NCI-H1417 (cell line): ENCODE data around the gene MRGPRE.

ENCODE experiments used
- DNase-seq, 3 experiments: peaks; one replicate each; lab custom pipeline; 2025; lab: John Stamatoyannopoulos, UW

Gene MRGPRE

GRCh38 chr11:3213659-3214419 lies 18.4 kb downstream of the MRGPRE start:
- DNase-seq = no peak

GRCh38 chr11:3208272-3208671 lies 23.9 kb downstream of the MRGPRE start:
- no peak for DNase-seq

- DNase-seq = no peak
These were observed 24.6 kb downstream of the MRGPRE start for GRCh38 chr11:3207526-3208189.

- no peak for DNase-seq
These were observed 25.4 kb downstream of the MRGPRE start for GRCh38 chr11:3206922-3207204.

GRCh38 chr11:3206156-3206921 lies 25.9 kb downstream of the MRGPRE start:
- DNase-seq = no peak

GRCh38 chr11:3205261-3206155 lies 26.7 kb downstream of the MRGPRE start:
- DNase-seq = no peak

- DNase-seq = no peak
These were observed 27.8 kb downstream of the MRGPRE start for GRCh38 chr11:3204141-3205015.

- peak in 2 of 3 experiments; percentile 14 to 56 for DNase-seq
These were observed 28.8 kb downstream of the MRGPRE start for GRCh38 chr11:3203221-3204043.

GRCh38 chr11:3202759-3203158 lies 29.5 kb downstream of the MRGPRE start:
- DNase-seq = no peak

GRCh38 chr11:3202305-3202704 lies 29.9 kb downstream of the MRGPRE start:
- DNase-seq = no peak

- no peak for DNase-seq
These were observed 30.5 kb downstream of the MRGPRE start for GRCh38 chr11:3201677-3202181.

- no peak for DNase-seq
These were observed 31.1 kb downstream of the MRGPRE start for GRCh38 chr11:3201112-3201581.

- no peak for DNase-seq
These were observed 31.7 kb downstream of the MRGPRE start for GRCh38 chr11:3200388-3201111.

- no peak for DNase-seq
These were observed 32.5 kb downstream of the MRGPRE start for GRCh38 chr11:3199537-3200295.

GRCh38 chr11:3198815-3199214 lies 33.4 kb downstream of the MRGPRE start:
- no peak for DNase-seq

- no peak for DNase-seq
These were observed 34.2 kb downstream of the MRGPRE start for GRCh38 chr11:3197878-3198528.

- DNase-seq = no peak
These were observed 35.0 kb downstream of the MRGPRE start for GRCh38 chr11:3197044-3197695.
